Natural killer cell (primary cell): ENCODE measurements around the gene TCF4. TPM values are rescaled to one million over a fixed set of nuclear protein-coding genes. Genes with fewer than 3 reads are reported as not detected.

Experiments
- ATAC-seq, 3 donors: fragments of 150-1000 bp in 2 of 3; fragments of 200-7000 bp in 1 of 3; cut with Tn5 transposase; 1 replicate in 1 of 3; 2 replicates in 2 of 3; pipeline ENCODE4 v1.10.0; 2021; ENCODE audit warnings: mild to moderate bottlenecking in 2 of 3, moderate library complexity in 2 of 3
- DNase-seq, 2 donors: peaks; one replicate each; pipeline versions ENCODE4 v3.0.0 to v3.0.0-alpha.2; 2013 to 2021; ENCODE audit warnings: mixed read lengths in 1 of 2
- H3K27ac ChIP-seq: one replicate; pipeline ENCODE4 v1.5.1; 2013; ENCODE audit warnings: mild to moderate bottlenecking, low read length
- H3K27me3 ChIP-seq: one replicate; pipeline ENCODE4 v1.6.1; 2013; ENCODE audit warnings: low read length; ENCODE audit not compliant: control insufficient read depth, insufficient read depth
- H3K36me3 ChIP-seq: one replicate; pipeline ENCODE4 v1.6.1; 2013; ENCODE audit warnings: low read length; ENCODE audit not compliant: control insufficient read depth, insufficient read depth
- H3K4me1 ChIP-seq: one replicate; pipeline ENCODE4 v1.6.1; 2013; ENCODE audit warnings: low read length; ENCODE audit not compliant: control insufficient read depth, insufficient read depth
- H3K4me3 ChIP-seq: one replicate; pipeline ENCODE4 v1.5.1; 2013; ENCODE audit warnings: low read length
- H3K9me3 ChIP-seq: one replicate; pipeline ENCODE4 v1.6.1; 2013; ENCODE audit warnings: low read length; ENCODE audit not compliant: control insufficient read depth, insufficient read depth
- H3K27ac Mint-ChIP-seq, 2 donors: one replicate each; pipeline ENCODE4 v1.8.0; 2022; ENCODE audit warnings: mild to moderate bottlenecking in 2 of 2, mixed read lengths in 2 of 2, moderate library complexity in 1 of 2
- H3K27me3 Mint-ChIP-seq, 2 donors: one replicate each; pipeline ENCODE4 v1.8.0; 2022; ENCODE audit warnings: low read depth in 2 of 2, mixed read lengths in 2 of 2
- H3K36me3 Mint-ChIP-seq: one replicate; pipeline ENCODE4 v1.8.0; 2022; ENCODE audit warnings: mixed read lengths
- H3K4me1 Mint-ChIP-seq, 2 donors: one replicate each; pipeline ENCODE4 v1.8.0; 2022; ENCODE audit warnings: mixed read lengths in 2 of 2
- H3K4me3 Mint-ChIP-seq: one replicate; pipeline ENCODE4 v1.8.0; 2022; ENCODE audit warnings: mild to moderate bottlenecking, moderate library complexity, mixed read lengths
- H3K9me3 Mint-ChIP-seq, 2 donors: one replicate each; pipeline ENCODE4 v1.8.0; 2022; ENCODE audit warnings: mixed read lengths in 2 of 2
- WGBS: methylation state at CpG from one replicate; pipeline ENCODE4 v1.1.7; 2013; ENCODE audit warnings: missing lambda C conversion rate; ENCODE audit not compliant: insufficient coverage; 5-methylcytosine and 5-hydroxymethylcytosine counted together
- intact Hi-C: fragments of 100-400 bp; cut with micrococcal nuclease; formaldehyde crosslinking; loops from one replicate; pipeline ENCODE4 v1.14.2; 2022
- total RNA-seq, 4 donors: library from RNA; stranded (reverse); fragments of 120-200 nt in 1 of 4; gene quantifications; one replicate each; pipeline versions ENCODE4 v1.2.3 to v1.2.4, GENCODE V29; 2013 to 2022
- TF ChIP-seq, protein P1 (sequence below): fragments of 200-600 bp; IDR thresholded peaks from one replicate; pipeline ENCODE4 v1.8.0; 2022; ENCODE audit warnings: antibody characterized with exemption

Gene TCF4
- total RNA-seq, 3 donors from 2014 or later (not counting 1 experiment from before 2014, with no cell fraction given): 8.3 to 16.5 (median 9.0) TPM

GRCh38 chr18:55250768-55251173 is 337.2 kb downstream of the TCF4 start:
- 81% methylated on average over 4 of the region's 4 CpGs for WGBS
- TF ChIP-seq, protein P1, sequence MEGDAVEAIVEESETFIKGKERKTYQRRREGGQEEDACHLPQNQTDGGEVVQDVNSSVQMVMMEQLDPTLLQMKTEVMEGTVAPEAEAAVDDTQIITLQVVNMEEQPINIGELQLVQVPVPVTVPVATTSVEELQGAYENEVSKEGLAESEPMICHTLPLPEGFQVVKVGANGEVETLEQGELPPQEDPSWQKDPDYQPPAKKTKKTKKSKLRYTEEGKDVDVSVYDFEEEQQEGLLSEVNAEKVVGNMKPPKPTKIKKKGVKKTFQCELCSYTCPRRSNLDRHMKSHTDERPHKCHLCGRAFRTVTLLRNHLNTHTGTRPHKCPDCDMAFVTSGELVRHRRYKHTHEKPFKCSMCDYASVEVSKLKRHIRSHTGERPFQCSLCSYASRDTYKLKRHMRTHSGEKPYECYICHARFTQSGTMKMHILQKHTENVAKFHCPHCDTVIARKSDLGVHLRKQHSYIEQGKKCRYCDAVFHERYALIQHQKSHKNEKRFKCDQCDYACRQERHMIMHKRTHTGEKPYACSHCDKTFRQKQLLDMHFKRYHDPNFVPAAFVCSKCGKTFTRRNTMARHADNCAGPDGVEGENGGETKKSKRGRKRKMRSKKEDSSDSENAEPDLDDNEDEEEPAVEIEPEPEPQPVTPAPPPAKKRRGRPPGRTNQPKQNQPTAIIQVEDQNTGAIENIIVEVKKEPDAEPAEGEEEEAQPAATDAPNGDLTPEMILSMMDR: no peak
- Histone ChIP-seq H3K4me1 (no peaks in the 10 kb centered on the region), H3K4me3 (no peak overlapping the region), H3K27me3 (no peaks in the 10 kb centered on the region), H3K27ac (no peak overlapping the region), H3K36me3 (peaks cover 4% of the 10 kb centered on the region), H3K9me3 (no peaks in the 10 kb centered on the region)
- H3K36me3 Mint-ChIP-seq: no peaks in the 10 kb centered on the region
- ATAC-seq: no peak
- DNase-seq: no peak
- no peaks in the 10 kb centered on the region for H3K27me3 Mint-ChIP-seq
- intact Hi-C loops: no loop called here
- H3K4me1 Mint-ChIP-seq: no peaks in the 10 kb centered on the region
- no peak overlapping the region for H3K4me3 Mint-ChIP-seq
- H3K27ac Mint-ChIP-seq: no peak overlapping the region
- no peaks in the 10 kb centered on the region for H3K9me3 Mint-ChIP-seq

- no peaks in the 10 kb centered on the region for H3K27me3 Mint-ChIP-seq
- no peaks in the 10 kb centered on the region for H3K4me1 ChIP-seq
- TF ChIP-seq, protein P1: no peak
- H3K36me3 Mint-ChIP-seq: no peaks in the 10 kb centered on the region
- H3K4me3 Mint-ChIP-seq: no peak overlapping the region
- H3K27ac Mint-ChIP-seq: no peak overlapping the region
- H3K27ac ChIP-seq: no peak overlapping the region
- H3K9me3 ChIP-seq: no peaks in the 10 kb centered on the region
- H3K4me3 ChIP-seq: no peak overlapping the region
- H3K9me3 Mint-ChIP-seq: no peaks in the 10 kb centered on the region
- H3K27me3 ChIP-seq: no peaks in the 10 kb centered on the region
- H3K36me3 ChIP-seq: peaks cover 2% of the 10 kb centered on the region
- intact Hi-C loops: no loop called here
- DNase-seq (no peak), ATAC-seq (no peak)
- H3K4me1 Mint-ChIP-seq: no peaks in the 10 kb centered on the region
- WGBS: 96% methylated on average over 4 of the region's 6 CpGs
These were observed 338.4 kb downstream of the TCF4 start for GRCh38 chr18:55249550-55249949.

DNA sequence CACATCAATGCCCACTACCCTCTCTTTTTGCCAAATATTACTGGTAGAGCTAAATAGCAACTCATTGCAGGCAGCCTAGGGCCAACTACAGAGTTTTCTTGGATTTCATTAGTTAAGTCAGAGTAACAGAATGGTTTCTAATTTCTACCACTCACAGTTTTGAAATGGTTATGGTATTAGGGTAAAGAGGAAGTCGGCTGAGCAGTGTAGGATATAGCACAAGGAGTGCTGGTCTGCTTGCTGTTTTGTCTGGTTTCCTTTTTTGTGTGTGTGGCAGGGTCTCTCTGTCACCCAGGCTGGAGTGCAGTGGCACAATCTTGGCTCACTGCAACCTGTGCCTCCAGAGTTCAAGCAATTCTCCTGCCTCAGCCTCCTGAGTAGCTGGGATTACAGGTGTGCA is 339.5 kb downstream of the TCF4 start:
- Mint-ChIP-seq H3K9me3 (no peaks in the 10 kb centered on the region), H3K27me3 (no peaks in the 10 kb centered on the region), H3K27ac (no peak overlapping the region), H3K4me1 (no peaks in the 10 kb centered on the region), H3K36me3 (no peaks in the 10 kb centered on the region), H3K4me3 (no peak overlapping the region)
- Histone ChIP-seq H3K4me1 (no peaks in the 10 kb centered on the region), H3K4me3 (no peak overlapping the region), H3K27ac (no peak overlapping the region), H3K9me3 (no peaks in the 10 kb centered on the region), H3K36me3 (no peaks in the 10 kb centered on the region), H3K27me3 (no peaks in the 10 kb centered on the region)
- ATAC-seq (no peak), DNase-seq (no peak)
- intact Hi-C loops: no loop called here
- TF ChIP-seq, protein P1: no peak
- WGBS: 40% methylated on average over 1 of the region's 1 CpG

GRCh38 chr18:55247032-55247431 is 341.0 kb downstream of the TCF4 start:
- no peak for DNase-seq
- H3K4me3 ChIP-seq: no peak overlapping the region
- no peaks in the 10 kb centered on the region for H3K9me3 ChIP-seq
- H3K27me3 ChIP-seq: no peaks in the 10 kb centered on the region
- H3K9me3 Mint-ChIP-seq: no peaks in the 10 kb centered on the region
- H3K36me3 ChIP-seq: no peaks in the 10 kb centered on the region
- WGBS: 84% methylated on average over 5 of the region's 5 CpGs
- no peak for ATAC-seq
- intact Hi-C loops: no loop called here
- TF ChIP-seq, protein P1: no peak
- no peaks in the 10 kb centered on the region for H3K4me1 Mint-ChIP-seq
- no peak overlapping the region for H3K27ac Mint-ChIP-seq
- no peaks in the 10 kb centered on the region for H3K4me1 ChIP-seq
- H3K27ac ChIP-seq: no peak overlapping the region
- no peaks in the 10 kb centered on the region for H3K27me3 Mint-ChIP-seq
- H3K36me3 Mint-ChIP-seq: no peaks in the 10 kb centered on the region
- H3K4me3 Mint-ChIP-seq: no peak overlapping the region
